Stimulated activated CD4-positive, alpha-beta T cell treated with anti-CD3 and anti-CD28 coated beads, Interleukin-12 subunit alpha, Interleukin-12 subunit beta, amount 100 ng/mL, for 48 hours (primary cell): Measurements from ENCODE around the gene MAP3K2.

Source experiments
- DNase-seq, 3 donors: peaks; one replicate each; pipeline ENCODE4 v3.0.0-alpha.2; 2020; ENCODE audit warnings: low read depth in 2 of 3, low spot score in 1 of 3

MAP3K2 gene

GRCh38 chr2:127305990-127306585, 81.7 kb downstream of the MAP3K2 start:
- DNase-seq, result no peak

DNA sequence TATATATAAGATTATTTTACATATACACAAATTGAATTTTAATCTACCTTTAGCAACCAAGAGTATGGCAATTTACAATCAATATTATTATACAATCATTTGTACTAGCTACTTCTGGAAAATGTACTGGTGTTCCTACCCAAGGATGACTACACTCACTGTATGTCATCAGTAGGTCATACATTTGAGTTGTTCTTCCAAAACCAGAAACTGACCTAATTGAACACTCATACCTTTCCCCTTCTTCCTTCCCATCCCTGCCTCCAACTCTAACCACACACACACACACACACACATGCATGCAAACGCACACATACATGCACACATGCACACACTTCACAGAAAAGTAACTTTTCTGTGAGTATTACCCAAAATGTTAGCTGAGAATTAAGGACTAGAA, 85.6 kb downstream of the MAP3K2 start:
- DNase-seq, result no peak

DNA sequence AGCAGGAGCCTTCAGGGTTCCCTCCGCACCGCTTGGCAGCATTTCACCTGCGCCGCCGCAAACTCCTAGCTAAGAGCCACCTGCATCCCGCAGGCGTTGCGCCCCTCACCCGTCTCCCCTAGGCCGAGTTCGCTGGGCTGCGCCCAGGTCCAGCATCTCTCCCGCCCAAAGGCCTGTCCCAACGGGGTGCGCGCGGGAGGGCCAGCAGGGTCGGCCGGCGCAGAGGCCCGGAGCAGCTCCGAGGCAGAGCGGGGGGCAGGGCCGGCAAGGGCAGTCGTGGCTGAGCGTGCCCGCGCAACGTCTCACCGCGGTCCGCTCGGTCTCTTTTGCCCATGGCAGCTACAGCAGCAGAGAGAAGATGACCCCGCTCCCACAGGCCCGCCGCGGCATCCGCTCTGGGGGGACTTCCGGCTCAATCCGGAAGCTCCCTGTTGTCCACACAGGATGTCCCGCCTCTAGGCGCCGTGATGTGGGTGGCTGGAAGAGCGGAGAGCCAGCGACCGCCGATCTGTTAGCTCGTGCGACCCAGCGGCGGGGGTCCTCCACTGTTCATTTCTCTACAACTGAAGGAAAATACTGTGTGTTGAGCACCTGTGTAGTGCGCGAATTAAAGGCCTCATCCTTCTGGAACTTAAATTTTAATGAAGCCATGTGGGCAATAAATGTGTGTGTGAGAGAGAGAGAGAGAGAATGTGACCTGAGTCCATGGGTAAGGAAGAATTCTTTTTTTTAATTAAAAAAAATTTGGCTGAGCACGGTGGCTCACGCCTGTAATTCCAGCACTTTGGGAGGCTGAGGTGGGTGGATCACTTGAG, 93.8 kb downstream of the MAP3K2 start, which contains the start of gene ERCC3:
ERCC3 (minus strand) TSS at position 397 of the 815 bp plus-strand sequence; CDS start at position 334, 63 bp downstream.
- DNase-seq, result peak; percentile 66 to 80 (median 69)

DNA sequence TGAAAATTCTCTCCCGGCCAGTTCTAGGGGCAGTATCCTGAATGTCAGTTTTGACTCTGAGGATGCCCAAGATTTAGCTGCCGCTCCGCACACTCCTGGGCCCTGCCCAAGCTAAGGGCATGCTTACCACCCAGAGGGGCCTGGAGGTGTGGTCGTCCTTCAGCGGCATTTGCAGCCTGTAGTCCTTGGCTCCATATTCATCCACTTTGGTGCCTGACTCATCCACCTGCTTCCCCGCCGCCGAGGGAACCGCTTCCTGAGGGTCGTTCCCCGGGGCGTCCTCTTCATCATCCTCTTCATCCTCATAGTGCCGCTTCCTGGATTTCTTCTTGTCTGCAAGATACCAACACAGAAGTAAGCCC, 94.4 kb downstream of the MAP3K2 start:
- DNase-seq, result no peak

DNA sequence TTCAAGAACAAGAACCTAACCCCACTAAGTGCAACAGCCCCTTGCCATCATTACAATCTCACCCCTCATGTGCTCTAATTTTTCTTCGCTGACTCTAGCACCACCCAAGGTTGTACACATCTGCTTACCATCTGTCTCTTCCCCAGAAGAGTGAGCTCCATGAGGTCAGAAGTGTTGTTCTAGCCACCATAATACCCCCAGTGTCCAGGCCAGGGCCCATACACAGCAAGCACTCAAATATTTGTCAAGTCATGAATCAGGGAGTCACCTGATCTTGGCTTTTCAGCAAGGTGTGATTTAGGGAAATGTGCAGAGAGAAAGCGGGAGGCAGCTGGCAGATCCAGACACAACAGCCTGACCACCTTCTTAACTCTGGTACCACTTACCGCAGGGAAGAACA, 99.5 kb downstream of the MAP3K2 start:
- DNase-seq, result no peak

DNA sequence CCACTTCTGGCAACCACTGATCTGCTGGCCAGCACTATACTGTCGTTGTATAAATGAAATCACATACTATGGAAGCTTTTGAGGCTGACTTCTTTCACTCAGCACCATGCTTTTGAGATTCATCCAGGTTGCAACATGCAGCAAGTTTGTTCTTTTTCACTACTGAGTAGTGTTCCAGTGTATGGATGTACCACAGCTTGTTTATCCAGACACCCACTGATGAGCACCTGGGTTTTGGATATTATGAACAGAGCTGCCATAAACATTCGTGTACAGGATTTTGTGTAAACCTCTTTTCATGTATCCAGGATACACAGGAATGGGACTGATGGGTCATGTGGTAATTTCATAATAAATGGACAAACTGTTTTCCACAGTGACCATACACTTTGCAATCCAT, 104.5 kb downstream of the MAP3K2 start:
- no peak for DNase-seq

DNA sequence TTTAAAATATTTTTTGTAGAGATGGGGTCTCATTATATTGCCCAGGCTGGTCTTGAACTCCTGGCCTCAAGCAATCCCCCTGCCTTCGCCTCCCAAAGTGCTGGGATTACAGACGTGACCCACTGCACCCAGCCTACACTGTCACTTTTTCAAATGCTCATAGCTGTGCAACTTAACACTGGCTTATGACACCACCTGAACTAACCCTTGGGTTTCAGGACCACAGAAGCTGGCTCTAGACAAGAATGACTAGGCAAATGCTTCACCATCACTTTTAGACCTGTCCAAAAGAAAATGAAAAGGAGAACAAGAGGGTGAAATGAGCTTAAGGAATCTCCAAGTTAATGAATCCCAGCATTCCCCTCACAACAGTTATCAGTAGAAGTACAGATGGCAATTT, 107.1 kb downstream of the MAP3K2 start:
- DNase-seq, result no peak

GRCh38 chr2:127279781-127280180, 108.0 kb downstream of the MAP3K2 start:
- DNase-seq, result no peak

DNA sequence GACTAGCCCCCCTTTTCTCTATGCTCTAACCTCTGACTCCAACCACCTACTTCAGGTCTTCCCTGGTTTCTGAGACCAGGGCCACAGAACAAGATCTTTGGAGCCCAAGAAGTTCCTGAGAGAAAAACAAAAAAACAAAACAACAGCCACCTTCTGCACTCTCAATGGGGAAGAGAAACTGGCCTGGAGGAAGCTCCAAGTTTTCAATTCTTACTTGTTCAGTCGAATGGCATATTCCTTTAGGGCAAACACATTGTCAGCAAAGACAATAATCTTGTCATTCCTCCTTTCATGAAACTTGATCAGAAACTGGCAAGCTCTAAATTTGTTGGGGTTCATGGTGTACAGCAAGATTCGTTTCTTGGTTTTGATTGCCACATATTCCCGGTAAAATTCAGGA, 108.8 kb downstream of the MAP3K2 start:
- DNase-seq, result no peak

GRCh38 chr2:127277028-127277427, 110.7 kb downstream of the MAP3K2 start:
- no peak for DNase-seq

- DNase-seq, result no peak
Observed at GRCh38 chr2:127275789-127276188, 112.0 kb downstream of the MAP3K2 start.

DNA sequence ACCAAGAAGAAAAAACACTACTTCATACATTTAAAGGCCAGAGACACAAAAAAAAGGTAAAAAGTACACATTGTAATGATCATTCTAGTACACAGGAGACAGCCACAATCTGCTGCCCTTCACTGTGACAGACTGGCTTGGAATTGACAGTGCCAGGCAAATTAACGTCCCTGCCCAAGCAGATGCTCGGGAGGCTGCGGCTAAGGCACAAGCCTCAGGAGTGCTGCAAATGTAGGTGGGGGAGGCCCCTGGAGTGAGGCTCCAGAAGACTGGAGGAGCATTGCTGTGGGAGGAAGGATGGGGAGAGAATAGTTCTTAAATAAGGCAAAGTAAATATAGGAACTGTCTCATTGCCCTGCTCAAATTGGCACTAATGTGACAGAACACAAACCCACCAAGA, 112.4 kb downstream of the MAP3K2 start:
- no peak for DNase-seq

GRCh38 chr2:127270663-127271062, 117.1 kb downstream of the MAP3K2 start:
- no peak for DNase-seq

GRCh38 chr2:127261804-127262406, 125.9 kb downstream of the MAP3K2 start:
- no peak for DNase-seq

DNA sequence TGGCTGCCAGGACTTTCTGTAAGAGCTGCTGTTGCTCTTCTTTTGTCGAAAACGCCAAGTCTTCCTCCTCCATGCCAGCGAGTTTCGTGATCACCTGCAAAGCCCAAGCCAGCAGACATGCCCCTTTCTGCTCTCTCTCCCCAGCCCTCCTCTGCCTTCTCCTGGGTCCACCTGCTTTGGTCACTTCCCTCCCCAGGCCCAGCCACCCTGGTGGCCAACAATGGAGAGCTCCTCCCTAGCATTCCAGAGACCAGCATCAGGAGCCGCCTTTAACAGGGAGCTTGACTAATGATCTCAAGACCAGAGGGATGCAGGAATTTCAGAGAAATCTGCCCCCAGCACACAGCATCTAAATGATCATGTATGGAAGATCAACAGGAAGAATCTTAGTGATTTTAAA, 128.4 kb downstream of the MAP3K2 start:
- no peak for DNase-seq

GRCh38 chr2:127256866-127257265, 130.9 kb downstream of the MAP3K2 start:
- DNase-seq, result no peak

- no peak for DNase-seq
Observed at GRCh38 chr2:127256381-127256780, 131.4 kb downstream of the MAP3K2 start.

DNA sequence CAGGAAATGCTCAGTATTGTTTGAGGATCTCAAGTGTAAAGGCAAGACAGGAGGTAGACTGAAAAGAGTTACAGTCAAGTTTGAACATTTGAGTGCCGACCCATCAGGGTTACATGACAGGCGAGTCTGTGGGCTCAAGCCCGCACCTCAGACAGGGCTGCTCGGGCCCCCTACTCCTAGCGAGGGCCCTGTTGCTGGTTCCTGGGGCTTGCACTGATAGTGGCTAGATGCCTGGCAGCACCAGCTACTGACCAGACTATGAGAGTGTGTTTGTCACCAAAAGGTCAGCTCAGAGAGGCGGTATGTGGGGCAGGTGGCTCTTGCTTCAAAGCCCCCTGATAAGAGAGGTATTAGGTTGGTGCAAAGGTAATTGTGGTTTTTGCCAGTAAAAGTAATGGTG, 132.1 kb downstream of the MAP3K2 start:
- DNase-seq, result no peak

DNA sequence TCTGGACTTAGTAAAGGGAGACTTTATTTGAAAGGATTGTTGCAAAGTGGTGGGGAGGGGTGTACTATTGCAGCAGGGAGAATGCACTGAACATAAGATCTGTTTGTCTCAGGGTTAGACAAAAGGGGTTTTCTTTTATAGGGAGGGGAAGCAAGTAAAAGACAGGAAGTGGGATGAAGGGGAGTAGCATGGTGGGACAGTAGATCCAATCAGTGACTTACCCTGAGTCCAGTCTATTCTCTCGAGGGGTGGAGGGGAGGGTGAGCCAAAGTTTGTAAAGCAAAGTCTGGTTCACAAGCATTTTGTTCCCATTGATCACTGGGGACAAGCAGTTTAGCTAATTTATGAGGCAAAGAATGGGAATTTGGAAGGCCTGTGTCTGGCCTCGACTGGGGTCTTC, 132.6 kb downstream of the MAP3K2 start:
- DNase-seq, result no peak

- no peak for DNase-seq
Observed at GRCh38 chr2:127254386-127254981, 133.3 kb downstream of the MAP3K2 start.
